HG03442 (cell line): ENCODE results near the gene CAMK2B.

Experiments
- ATAC-seq: cut with Tn5 transposase; IDR thresholded peaks from one replicate; pipeline ENCODE4 v1.9.1; 2021; ENCODE audit warnings: mild to moderate bottlenecking, moderate library complexity; ENCODE audit not compliant: unreplicated experiment

Gene CAMK2B

DNA sequence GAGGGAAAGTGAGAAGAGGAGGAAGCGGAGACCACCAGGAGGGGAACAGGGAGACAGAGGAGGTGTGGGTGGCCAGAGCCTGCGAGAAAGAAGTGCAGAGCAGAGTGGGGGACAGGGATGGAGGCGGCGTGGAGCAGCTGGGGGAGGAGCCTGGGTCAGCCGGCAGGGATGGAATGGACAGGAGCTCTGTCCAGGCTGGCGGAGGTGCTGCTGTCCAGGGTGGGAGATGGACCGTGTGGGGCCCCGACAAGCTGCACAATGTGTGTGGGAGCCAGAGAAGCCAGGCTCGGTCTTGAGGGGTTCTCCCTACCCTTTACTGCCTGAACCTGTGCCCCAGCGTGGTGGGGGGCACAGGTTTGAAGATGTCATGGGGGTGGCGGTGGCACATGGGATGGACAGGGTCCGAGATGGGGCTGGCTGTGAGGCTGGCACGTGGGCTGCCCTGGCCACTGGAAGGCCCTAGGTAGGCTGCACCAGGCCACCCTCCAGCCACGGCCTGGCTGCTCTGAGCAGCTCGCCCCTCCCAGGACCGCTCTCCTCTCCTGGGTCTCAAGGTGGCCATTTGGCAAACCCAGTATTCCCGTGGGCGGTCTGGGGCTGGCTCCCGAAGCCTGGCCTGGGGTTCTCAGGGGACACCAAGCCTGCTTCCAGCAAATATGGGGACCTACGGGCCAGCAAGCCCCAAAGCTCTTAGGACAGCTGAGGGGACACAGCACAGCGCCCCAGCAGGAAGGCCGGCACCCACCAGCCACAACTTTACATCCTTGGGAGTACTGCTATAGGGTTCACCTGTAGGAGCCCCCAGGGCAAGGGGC lies 92.3 kb downstream of the CAMK2B start:
- ATAC-seq: no peak

DNA sequence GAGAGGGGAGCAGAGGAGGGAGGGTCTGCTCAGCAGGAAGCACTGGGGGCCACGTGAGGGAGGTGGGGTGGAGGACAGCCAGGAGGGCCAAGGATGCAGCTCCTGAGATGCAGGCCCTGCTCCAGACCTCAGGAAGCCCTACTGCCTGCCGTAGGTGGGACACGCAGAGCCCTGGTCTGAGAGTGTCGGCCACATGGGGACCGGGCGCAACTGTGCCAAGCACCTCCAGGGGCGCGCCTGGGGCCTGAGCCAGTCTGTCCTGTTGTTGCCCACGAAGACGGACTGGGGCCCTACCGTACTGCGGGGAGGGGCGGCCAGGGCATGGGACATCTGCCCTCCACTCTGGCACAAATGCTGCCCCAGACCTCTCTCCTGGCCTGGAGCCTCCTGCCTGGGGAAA lies 93.0 kb downstream of the CAMK2B start:
- no peak for ATAC-seq

DNA sequence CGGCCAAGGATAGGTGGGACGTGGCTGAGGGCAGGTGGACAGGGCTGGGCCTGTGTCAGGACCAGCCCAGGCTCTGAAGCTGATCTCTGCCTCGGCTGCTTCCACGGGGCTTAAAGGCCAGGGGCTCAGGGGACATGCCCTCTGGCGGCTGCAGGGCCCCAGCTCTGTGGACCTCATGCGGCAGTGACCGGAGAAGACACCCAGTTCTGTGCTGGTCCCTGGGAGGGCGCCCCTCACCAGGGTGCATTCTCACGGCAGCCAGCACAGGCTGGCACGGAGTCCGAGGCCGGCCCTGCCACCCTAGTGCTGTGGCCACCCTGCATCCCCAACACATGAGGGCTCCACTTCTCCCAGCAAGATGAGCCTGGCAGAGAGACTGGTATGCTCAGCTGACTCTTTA lies 94.3 kb downstream of the CAMK2B start:
- ATAC-seq: no peak

DNA sequence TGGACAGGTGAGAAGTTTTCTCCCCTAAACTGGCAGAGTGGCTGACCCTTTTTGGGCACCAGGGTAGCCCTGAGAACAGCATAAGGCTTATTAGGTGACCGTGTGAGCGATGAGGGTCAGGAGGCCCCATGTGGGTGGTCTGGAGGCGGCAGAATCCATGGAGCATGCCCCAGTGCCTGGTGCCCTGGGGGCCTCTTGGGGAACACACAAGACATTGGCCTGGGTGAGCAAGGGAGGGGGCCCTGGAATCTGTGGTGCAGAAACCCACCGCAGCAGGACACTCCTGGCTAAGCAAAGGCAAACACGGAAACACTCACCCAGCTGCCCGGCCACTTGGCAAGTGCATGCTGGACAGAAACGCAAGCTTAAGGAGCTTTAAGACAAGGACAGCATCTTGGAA lies 95.1 kb downstream of the CAMK2B start:
- ATAC-seq: no peak

DNA sequence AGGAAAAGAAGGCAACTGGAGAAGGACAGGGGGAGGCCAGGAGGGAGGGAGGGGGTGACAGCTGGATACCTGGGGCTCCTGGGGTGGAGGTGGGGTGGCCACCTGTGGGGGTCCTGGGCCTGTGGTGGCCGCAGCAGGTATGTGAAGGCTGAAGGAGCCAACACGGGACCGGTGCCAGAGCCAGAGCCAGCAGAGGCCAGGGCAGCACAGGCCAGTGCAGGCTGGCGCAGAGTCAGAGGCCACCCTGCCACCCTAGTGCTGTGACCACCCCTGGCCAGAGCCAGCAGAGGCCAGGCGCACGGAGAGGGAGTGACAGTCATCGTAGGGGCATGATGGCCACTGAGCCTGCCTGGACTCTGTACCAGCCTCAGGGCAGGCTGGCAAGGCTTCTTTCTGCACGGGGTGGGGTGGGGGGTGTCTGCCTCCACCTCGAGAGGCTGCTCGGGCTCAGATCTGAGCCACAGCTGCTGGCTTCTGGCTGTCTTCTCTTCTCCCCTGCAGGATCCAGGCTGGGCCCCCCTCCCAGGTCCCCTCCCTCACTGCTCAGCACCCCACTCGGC lies 95.8 kb downstream of the CAMK2B start:
- ATAC-seq: no peak

DNA sequence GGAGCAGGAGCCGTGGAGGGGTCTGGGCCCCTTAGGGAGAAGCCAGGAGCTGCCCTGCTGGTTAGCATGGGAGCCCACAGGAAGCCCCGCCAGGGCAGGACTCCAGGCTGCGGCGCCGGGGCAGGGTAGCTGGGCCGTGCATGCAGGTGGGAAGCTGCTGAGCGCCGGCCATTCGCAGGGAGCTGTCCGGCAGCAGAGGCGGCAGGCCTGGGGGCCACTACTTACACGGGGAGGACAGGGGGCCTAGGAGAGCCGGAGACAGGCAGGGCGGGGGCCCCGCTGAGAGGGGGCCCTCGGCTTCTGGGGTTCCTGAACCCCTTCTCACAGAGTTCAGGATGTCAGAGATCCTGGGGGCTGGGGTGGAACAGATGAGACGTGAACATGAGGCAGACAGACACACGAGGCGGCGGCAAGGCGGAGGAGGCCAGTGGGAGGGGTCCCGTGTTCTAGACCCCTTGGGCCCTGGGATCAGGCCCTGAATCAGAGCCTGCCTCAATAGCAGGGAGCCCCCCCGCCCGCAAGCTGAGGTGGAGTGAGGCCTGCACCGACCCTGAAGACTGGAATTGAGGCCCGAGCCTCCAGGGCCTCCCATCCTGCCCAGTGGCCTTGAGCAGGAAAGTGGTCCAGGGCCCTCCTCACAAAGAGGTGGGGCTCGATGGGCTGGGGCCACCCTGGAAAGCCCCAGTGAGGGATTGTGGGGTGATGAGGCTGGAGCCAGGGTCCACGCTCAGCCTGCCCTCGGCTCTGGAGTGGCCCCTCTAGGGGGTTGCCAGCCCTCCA lies 96.6 kb downstream of the CAMK2B start:
- no peak for ATAC-seq

DNA sequence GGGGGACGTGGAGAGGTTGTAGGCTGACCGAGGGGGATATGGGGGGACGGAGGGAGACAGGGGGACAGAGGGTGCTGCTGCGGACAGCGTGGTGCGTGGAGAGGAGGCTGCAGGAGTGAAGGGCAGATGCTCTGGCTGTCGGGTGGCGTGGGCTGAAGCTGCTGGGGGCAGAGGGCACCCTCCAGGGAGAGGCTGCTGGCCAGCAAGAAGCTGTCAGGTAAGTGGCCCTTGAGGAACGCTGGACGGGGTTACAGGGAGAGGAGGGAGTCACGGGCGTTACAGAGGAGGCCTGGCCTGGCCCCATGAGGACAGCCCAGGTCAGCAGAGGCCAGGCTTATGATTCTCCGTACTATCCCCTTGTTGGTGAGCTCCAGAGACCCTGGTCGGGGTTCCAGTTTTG lies 97.5 kb downstream of the CAMK2B start:
- no peak for ATAC-seq

DNA sequence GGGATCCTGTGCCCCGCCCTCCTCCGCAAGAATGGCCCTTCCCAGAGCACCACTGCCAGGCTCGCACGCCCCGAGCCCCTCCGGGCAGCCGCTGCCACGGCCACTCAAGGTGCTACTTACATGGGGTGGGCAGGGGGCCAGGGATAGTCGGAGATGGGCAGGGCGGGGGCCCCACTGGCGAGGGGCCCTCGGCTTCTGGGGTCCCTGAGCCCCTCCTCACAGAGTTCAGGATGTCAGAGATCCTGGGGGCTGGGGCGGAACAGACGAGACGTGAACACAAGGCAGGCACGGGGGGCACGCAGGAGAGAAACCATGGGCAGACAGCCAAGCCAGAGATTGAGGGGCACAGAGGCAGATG lies 99.0 kb downstream of the CAMK2B start:
- ATAC-seq: no peak

DNA sequence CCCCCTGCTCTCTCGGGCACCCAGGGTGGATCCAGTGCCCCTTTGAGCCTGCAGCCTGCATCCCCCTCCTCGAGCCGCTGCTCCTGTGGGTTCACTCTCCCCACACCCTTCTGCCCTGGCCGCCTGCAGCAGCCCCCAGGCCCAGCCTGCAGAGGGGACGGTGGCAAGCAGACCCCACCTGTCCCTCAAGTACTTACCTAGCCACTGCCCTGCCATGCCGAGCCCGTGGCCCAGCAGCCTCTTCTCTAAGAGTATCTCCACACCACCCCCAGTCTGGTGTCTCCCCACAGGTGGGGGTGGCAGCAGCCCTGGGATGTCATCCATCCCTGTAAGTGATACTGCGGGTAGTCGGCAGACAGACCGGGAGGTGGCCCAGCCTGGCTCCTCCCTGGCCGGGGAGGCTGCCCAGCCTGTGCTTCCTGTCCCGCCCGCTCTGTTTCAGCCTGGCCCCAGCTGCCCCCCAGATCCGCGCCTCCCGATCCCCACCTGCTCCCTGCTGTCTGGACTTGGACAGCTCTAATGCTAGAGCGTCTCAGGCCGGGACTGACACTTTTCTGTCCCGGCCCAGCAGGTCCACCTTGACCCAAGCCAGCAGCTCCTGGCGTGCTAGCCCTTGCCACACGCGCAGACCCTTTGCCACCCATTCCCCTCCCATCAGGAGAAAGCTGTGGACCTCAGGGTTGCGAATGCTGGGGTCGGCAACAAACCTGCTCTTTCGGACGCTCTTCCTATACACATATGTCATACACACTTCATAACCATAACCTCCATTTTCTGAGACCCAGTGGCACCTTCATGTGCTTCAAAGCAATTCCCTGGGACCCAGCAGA lies 99.6 kb downstream of the CAMK2B start:
- ATAC-seq: no peak

DNA sequence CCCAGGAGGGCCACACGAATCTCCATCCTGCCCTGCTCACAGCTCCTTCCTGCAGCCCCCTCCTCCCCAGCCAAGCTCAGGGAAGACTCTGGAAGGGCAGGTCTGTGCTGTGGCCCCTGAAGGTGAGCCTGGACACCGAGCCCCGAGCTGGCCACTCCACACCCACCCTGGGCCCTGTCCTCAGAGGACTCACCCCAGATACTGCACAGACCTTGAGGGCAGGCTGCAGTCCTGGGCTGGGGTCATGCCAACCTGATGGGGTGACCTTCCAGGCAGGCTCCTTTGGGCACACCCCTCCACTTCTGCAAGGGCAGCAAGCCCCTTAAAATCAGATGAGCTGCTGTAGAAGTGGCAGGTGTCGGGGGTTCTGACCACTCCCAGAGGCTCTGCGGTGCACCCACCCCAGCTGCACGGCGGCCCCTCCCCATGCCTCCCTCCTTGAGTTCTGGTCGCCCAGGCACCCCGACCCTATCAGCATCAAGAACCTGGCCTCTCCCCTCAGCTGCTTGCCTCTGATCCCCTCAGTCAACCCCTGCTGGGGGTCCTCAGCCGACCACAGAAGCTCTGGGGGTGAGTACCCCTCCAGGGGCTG lies 100.3 kb downstream of the CAMK2B start:
- ATAC-seq: no peak

DNA sequence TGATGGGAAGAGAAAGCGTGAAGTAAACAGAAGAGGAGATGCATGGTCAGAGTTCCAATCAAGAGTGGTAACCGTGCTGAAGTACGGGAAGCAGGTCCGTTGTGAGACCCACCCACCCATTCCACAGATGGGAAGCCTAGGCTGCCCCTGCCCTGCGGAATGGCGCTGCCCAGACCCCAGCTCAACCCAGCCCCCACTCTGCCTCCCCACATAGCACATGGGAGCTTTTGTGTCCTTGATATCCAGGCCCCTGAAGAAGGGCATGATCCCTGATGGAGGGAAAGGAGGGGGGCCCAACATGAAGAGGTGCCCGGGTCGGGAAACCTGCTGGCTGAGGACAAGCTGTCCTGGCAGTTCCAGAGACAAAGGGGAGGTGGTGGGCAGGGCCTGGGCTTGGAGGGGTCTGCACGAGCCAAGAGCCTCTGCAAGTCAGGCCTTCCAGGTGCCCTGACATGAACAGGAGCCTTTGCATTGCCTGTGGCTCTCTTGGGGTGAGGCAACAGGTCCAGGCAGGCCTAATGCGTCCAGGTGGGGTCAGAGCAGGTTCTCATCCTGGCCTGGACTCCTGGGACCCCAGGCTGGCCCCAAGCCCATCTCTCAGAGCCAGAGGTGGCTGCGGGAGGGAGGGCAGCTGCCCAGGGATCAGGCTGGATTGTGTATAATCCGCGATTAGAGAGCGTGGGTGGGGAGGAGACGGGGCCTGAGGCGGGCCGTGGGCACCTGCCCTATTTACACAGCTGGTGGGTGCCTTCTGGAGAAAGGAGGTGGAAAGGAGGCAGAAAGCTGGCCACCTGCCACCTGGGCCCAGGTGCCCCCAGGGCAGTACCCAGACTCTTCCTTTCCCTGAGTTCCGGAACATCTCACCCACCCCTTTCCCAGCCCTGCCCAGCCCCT lies 101.1 kb downstream of the CAMK2B start:
- no peak for ATAC-seq

DNA sequence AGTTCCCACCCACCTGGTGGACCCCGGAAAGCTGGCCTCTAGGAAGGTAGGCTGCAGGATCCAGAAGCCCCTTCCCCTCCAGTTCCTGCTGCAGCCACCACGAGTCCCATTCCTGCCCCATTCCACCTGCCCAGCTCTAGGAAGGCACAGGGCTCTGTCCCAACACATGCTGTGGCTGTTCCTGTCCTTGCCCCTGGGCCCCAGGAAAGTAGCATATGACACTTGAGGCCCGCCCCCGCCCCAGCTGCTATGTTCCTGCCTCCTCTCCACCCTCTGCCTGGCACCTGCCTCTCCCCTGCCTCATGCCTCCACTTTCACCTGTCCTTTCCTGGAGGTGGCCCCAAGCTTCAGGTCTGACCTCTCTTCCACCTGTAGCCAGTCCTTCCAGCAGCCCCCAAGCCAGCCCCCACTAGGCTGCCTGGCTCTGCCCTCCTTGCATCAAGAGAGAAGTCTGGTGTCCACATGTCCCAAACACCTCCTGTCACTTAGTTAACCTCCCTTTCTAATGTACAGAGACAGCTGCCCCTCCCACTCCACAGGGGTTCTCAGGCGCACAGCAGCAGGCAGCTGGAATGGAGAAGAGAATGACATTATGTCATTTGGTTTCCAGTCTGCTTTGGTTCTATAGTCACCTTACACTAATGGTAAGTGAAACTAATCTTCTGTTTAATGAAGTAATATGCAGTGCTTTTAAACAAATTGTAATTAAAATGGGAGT lies 101.9 kb downstream of the CAMK2B start:
- ATAC-seq: no peak

DNA sequence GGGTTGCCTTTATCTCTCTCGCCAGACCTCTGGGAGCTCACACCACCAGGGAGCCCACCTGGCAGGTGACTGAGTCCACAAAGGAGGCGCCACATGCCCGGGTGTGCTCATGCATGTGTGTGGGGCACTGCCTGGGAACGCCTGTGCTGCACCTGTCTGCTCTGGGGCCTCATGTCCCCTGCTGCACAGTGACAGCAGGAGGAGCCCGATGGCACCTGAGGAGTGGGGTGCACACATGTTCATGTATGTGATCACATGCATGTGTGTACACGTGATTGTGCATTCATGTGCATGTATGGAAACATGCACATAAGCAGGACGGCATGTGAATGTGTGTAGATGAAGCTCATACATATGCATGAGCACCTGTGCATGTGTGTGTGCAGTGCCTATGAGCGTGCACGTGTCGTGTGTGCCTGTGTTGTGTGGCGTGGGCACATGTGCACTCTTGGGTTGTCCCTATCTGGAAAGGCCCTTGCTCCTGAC lies 102.6 kb downstream of the CAMK2B start:
- ATAC-seq: no peak

DNA sequence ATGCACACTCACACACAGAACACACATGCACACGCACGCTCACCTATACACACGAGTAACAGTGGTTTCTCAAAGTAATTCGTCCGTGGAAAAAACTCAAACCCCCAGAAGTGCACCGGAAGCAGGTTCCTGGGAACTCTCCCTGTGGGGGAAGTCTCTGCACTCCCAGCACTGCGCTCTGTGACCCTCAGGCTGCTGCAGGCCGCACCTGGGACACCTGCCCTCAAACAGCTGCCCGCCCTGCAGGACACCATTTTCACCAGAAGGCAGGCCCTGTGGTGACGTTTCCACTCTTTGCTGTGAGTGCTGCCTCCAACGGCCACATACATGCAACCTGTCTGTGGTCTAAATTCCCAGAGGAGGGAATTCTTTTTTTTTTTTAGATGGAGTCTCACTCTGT lies 103.3 kb downstream of the CAMK2B start:
- no peak for ATAC-seq

DNA sequence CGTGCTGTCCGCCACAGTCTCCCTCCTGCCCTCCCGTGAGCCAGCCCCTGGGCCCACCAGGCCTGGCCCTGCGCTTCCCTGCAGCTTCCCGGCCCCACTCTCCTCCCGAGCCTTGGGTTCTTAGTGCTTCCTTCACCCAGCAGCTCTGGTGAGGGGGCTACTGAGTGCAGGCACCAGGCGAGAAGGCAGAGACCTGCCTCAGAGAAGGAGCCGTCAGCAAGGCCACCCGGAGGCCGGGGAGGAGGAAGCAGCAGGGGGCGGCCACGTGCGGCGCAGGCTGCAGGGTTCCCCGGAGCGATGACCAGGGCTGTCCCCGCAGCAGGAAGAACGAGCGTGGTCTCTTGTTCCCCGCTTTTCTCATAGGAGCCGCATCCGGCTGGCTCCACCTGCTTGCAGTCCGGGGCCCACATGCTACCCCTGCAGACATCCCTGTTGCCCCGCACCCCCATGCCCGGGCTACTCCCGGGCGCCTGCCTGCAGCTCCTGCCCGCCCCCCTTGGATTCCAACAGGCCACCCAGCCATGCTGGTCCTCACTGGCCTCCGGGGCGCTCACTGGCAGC lies 104.1 kb downstream of the CAMK2B start:
- ATAC-seq: no peak

DNA sequence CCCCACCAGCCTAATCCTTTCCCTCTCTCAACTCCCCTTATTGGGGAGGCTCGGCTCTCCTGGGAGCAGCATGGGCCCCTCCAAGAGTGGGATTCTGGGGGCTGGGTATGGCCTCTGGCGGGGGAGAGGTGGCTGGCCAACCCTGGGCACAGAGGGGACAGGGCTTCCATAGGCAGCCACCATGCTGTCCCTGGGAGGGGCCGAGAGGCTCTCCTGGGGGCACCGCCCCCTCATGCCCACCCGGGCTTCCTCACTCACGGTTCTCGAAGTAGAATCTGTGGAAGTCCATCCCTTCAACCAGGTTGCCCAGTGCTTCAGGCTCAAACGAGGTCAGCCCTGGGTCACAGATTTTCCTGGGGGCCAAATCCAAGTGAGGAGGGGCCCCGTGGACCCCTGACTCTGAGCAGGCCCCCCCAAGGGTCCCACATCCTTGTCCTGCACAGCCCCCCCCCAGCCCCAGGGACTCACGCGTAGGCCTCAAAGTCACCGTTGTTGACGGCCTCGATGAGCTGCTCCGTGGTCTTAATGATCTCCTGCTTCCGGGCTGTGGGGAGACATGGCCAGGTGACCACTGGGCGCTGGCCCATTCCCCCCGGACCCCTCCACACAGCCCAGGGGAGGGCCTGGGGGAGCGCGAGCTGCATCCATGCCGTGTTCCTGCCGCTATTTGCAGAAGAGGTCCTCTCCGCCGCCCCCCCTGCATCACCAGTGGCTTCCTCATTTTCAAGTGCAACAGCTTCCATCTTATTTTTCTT lies 104.9 kb downstream of the CAMK2B start:
- no peak for ATAC-seq

DNA sequence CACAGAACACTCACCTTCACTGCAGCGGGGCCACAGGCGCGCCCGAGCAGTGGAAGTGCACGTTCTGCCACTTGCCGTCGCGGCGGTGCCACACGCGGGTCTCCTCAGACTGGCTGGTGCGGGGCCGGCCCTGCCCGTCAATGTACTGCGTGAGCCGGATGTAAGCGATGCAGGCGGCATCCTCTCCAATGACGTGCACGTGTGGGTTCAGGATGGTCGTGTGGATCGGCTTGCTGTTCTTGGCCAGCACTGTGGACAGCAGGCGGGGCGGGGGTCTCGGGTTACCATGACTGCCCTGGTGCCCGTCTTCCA lies 105.4 kb downstream of the CAMK2B start:
- no peak for ATAC-seq

DNA sequence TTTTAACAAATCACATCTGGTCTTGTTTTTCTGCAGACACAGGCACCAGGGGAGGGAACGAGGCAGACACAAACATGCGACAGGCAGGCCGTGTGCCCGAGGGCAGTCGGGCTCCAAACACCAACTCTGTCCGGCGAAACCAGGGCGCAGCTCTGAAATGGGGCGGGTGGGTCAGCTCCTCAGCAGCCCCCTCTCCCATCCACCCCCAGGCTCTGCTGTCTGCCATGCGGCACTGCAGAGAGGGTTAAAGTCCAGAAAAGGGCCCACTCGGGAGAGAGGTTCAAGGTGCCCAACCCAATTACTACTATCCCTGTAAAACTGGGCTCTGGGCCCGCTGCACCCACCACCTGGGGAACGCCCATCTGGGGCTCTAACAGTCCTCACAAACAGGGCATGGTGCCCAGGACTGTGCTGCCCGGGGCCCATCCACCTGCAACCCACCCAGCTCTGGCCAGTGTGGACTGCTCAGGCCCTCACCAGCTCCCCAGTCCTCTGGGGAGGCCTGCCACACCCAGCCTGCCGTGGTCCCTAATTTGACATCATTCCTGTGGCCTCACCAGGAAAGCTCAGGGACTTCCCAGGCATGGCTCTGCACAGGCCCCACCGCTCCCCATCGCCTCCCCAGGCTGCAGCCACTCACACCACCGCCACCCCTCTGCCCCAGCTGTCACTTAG lies 105.9 kb downstream of the CAMK2B start:
- no peak for ATAC-seq
